Measurements from ENCODE around the gene UMAD1.

DNA sequence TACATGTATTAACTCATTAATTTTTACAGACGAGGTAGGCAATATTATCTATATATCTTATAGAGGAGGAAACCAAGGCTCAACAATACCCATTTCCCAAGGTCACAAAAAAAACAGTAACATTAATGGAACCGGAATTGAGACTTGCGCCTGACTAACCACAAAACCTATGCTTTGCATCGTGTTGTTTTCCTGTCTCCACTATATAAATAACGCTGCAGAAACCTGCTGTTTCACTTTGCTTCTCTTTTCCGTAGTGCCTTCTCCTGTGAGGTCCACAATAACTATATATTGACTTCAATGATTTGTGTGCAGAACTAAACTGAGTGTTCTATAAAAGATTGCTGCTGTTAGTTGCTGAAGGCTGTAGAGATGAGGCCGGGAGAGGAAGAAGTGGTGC is 175.5 kb downstream of the UMAD1 start:
- TF ChIP-seq, protein P1, sequence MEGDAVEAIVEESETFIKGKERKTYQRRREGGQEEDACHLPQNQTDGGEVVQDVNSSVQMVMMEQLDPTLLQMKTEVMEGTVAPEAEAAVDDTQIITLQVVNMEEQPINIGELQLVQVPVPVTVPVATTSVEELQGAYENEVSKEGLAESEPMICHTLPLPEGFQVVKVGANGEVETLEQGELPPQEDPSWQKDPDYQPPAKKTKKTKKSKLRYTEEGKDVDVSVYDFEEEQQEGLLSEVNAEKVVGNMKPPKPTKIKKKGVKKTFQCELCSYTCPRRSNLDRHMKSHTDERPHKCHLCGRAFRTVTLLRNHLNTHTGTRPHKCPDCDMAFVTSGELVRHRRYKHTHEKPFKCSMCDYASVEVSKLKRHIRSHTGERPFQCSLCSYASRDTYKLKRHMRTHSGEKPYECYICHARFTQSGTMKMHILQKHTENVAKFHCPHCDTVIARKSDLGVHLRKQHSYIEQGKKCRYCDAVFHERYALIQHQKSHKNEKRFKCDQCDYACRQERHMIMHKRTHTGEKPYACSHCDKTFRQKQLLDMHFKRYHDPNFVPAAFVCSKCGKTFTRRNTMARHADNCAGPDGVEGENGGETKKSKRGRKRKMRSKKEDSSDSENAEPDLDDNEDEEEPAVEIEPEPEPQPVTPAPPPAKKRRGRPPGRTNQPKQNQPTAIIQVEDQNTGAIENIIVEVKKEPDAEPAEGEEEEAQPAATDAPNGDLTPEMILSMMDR (IDR thresholded peaks at IDR 0.05; ENCODE audit: insufficient read depth, low read depth, low read length) = no peak
- no peak for TF ChIP-seq EZH2 (IDR thresholded peaks at IDR 0.05; ENCODE audit: insufficient read depth, low read length)
